ENCODE data around the gene FSD1L.

Gene FSD1L

GRCh38 chr9:105436783-105437182 lies 11.1 kb upstream of the FSD1L start:
- no peak for DNase-seq

- no peak for DNase-seq
Measured at GRCh38 chr9:105437704-105438103, 10.1 kb upstream of the FSD1L start.

GRCh38 chr9:105438141-105438806 lies 9.6 kb upstream of the FSD1L start:
- DNase-seq: no peak

GRCh38 chr9:105439428-105439827 lies 8.4 kb upstream of the FSD1L start:
- no peak for DNase-seq

DNA sequence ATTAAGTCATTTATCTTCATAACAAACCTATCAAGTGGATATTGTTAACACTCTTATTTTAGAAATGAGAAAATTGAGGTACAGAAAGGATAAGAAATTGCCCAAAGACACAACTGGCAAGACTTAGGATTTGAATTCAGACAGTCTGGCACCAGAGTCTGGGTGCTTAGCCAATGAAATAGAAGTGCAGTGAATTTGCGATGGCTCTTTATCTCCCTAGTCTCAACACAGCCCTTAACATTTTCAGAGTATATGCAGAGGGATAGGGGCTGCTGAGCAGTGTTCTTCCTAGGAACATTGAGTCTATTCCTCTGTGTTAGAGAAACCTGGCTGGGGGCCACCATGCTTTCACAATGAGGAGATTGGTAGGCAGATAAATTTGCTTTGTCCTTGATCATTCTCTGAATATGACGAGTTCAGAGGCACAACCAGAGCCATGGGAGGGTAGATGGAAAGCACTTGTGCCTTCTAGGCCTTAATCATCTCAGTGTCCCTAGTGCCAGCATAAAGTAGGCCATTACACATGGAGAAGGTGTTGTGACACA lies 6.1 kb upstream of the FSD1L start:
- no peak for DNase-seq

DNA sequence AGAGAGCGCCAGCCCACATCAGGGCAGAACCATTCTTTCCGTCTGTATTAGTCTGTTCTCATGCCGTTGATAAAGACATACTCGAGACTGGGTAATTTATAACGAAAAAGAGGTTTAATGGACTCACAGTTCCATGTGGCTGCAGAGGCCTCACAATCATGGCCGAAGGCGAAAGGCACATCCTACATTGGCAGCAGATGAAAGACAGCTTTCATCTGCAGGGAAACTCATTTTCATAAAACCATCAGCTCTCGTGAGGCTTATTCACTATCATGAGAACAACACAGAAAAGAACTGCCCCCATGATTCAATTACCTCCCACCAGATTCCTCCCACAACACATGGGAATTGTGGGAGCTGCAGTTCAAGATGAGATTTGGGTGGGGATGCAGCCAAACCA lies 4.7 kb upstream of the FSD1L start:
- no peak for DNase-seq

- DNase-seq: no peak
Measured at GRCh38 chr9:105444130-105444529, 3.7 kb upstream of the FSD1L start.

GRCh38 chr9:105445203-105445881 lies 2.5 kb upstream of the FSD1L start:
- DNase-seq: no peak

- no peak for DNase-seq
Measured at GRCh38 chr9:105447386-105447813, 434 bp upstream of the FSD1L start.

DNA sequence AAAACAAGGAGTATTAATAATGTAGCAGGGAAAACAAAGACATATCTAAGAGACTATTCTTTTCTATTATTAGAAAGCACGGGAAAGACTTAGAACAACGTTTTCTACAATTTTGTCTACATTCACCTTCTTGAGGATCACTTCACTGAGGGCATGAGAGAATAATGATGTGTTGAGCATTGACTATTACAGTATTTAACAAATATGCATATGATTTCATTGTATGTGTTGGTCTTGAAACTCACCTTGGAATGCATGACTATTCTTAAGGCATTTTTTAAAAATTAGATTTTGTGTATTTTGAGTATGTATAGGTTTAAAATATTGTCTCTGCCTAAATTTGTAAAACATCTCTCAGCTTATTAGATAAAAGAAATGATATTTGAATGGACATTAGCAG lies 1.2 kb downstream of the FSD1L start:
- no peak for DNase-seq

DNA sequence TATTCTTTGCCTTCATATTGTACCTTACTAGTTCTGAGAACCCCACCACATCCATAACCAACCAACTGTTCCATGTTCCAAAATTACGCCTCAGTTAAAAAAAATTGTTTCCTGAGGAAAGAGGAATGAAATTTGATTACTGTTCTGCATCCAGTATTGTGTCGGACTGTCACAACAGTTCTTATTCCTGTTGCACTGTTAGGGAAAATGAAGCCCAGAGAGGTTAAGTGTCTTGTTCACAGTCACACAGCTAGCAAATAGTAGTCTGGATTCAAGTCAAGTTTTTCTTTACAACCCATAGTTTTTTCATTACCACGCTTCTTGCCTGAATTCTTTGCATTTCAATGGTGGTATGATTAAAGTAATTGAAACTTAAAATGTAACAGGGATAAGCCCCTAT lies 4.4 kb downstream of the FSD1L start:
- DNase-seq: no peak

DNA sequence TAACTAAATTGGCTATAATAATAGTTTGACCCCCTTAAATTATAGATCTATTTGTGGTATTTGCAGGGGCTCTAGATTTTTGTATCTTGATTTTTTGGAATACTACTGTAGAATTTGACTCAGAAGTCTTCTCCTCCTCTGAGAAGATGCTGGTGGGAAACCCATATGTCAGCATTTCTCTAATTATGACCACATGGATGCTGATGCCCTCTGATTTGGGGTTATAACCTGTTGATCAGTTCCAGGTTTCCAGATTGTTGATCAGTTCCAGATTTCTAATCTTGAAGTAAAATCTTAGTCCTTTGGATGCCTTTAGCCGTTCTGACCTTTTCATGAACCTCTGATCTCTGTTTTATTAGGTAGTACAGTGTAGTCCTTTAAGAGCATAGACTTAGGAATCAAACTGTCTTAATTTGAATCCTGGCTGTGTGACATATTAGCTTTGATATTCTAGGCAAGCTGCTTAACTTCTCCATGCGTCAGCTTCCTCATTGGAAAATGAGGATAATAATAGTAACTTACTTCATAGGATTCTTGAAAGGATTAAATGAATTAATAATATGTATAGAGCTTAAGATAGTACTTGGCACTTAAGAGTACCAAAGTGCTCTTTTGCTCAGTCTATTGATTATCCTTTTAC lies 8.1 kb downstream of the FSD1L start:
- no peak for DNase-seq

DNA sequence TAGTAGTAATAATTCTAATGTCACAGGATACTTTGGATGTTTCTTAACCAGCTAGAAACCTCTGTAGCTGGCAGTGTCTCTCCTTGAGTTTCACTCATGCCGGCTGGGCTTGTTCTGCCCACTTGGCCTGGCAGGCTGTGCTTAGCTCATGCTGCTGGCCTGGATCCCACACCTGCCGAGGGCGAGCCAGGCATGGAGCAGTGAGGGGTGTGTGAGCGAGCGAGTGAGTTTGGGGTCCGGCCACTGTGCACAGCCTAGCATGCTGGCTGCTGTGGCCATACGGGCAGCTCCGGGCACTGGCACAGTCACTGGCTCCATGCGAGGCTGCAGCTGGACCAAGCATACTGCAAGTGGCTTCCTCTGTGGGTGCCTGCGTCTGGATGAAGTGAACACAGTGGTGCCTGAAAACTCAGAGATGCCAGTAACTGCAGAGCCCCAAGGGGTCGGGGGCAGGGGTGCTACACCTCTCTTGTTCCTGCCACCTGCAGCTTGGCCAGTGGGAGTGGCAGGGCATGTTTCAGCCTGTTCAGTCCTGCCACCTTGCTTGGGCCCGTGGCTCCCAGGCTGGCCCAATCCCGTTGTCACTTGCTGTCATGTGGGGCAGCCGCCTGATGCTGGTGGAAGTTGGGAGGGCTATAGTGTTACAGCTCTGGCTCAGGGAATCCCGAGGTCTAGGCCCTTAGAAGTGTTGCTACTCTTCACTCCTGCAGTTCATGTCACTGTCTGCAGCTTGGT lies 9.9 kb downstream of the FSD1L start:
- no peak for DNase-seq

- DNase-seq: no peak
Measured at GRCh38 chr9:105458404-105458803, 10.6 kb downstream of the FSD1L start.

DNA sequence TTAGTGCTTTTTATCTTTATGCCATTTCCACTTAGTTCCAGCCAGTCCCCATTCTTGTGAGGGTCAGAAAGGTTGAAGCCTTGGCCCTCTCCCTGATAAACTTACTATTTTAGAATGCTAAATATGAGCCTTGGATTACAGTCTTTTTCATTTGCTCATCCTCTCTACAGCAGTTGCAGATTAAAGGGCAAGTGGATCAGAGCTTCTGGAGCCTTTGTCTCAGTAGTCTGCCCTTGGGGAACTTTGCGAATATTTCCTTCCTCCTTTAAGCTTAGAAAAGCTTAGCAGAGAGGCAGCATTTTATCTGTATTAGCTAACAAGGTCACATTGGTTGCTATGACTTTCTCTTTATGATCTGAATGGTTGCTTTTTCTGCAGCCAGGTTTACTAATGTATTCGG lies 11.5 kb downstream of the FSD1L start:
- DNase-seq: no peak

- no peak for DNase-seq
Measured at GRCh38 chr9:105466898-105467455, 19.1 kb downstream of the FSD1L start.

DNA sequence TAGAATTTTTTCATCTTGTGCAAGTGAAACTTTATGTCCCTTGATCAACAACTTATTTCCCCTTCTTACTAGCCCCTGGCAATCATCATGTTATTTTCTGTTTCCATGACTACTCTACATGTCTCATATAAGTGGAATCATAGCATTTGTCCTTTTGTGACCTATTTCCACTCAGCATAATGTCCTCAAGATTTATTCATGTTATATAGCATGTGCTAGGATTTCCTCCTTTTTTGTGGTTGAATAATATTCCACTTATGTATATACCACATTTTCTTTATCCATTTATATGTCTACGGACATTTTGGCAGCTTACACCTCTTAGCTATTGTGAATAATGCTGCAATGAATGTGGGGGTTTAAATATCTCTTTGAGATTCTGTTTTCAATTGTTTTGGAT lies 21.0 kb downstream of the FSD1L start:
- DNase-seq: no peak

- no peak for DNase-seq
Measured at GRCh38 chr9:105473221-105473620, 25.4 kb downstream of the FSD1L start.

DNA sequence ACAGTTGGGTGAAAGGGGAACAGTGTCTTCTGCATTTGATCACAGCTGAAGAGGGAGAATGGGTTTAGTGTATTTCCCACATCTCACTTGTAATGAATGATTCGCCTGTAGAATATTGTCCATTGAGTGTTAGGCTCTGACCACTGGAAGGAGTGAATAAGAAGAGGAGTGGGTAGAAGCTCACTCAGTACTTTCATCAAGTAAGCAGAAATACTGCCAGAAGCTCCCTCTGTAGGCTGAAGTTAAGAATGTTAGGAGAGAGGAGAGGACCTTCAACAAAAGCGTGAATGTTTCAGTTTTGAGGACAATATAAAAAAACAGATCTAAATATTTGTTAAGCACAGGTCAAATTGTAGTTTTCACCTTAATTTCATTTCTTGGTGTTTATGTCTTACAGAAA lies 27.5 kb downstream of the FSD1L start:
- peak; percentile 3 for DNase-seq

GRCh38 chr9:105479846-105480245 lies 32.0 kb downstream of the FSD1L start:
- no peak for DNase-seq

DNA sequence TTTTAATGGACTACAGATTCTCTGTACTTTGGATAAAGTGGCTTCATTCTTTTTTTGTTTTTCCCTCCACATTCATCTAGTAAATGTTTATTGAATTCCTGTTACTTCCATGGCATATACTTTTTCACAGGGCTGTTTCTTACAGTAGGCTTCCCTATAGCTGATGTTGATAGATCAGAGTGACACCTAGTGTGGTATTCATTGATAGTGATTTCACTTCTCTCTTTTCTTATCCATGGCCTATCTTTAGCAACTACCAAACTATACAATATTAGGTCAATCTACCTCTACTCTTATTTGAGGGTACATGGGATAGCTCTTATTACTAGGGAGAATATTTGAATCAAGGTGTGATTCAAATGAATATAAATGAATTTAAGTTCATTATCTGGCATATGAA lies 35.8 kb downstream of the FSD1L start:
- no peak for DNase-seq

GRCh38 chr9:105484226-105484625 lies 36.4 kb downstream of the FSD1L start:
- no peak for DNase-seq

GRCh38 chr9:105485131-105485530 lies 37.3 kb downstream of the FSD1L start:
- no peak for DNase-seq

Measured in RPMI8226 (cell line).